Measurements from ENCODE around the gene RMND5B. TPM values are rescaled to one million over a fixed set of nuclear protein-coding genes. Genes with fewer than 3 reads are reported as not detected.

The RMND5B gene
- total RNA-seq, 1 experiment from 2014 or later = 30.3 TPM

DNA sequence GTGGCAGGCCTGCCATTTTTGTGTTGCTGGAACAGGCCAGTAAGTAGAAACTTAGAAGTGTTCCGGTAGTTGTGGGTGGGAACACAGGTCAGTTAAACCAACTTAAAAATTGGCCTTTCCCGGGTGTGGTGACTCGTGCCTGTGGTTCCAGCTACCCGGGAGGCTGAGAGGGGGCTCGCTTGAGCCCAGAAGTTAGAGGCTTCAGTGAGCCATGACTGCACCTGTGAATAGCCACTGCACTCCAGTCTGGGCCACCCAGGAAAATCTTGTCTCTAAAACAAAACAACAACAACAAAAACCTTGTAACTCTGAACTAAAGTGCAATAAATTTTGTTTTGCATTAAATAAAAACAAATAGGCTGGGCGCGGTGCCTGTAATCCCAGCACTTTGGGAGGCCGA lies 24.3 kb downstream of the RMND5B start:
- no TSS peak for BruUV-seq (replicated peaks)
- Histone ChIP-seq H3F3A (ENCODE audit: insufficient read depth, low read depth) (peaks cover 16% of the 10 kb centered on the region; the same call in 1 of the 2 replicates), H2AFZ (no peak overlapping the region), H3K9me3 (ENCODE audit: insufficient read depth, low read depth) (no peaks in the 10 kb centered on the region), H3K36me3 (ENCODE audit: low read depth) (peaks cover 10% of the 10 kb centered on the region; the same call in 1 of the 2 replicates), H3K4me2 (no peak overlapping the region), H3K4me3 (no peak overlapping the region), H3K9me2 (ENCODE audit: insufficient read depth) (no peaks in the 10 kb centered on the region), H3K79me2 (ENCODE audit: low read depth) (peaks cover 19% of the 10 kb centered on the region), H3K27me3 (ENCODE audit: insufficient read depth, low read depth) (no peaks in the 10 kb centered on the region), H3K4me1 (replicated peaks; ENCODE audit: insufficient read depth) (peaks cover 8% of the 10 kb centered on the region), H3K27ac (no peak overlapping the region), H4K20me1 (ENCODE audit: insufficient read depth) (0 out of 2 replicates have a peak, but pooled peaks cover 5% of the 10 kb centered on the region)
- DNase-seq = no peak
- ChIA-PET CTCF (interaction anchor here (2.2 kb wide), 1 partner anchor 77 kb away, joined by 5 read pairs; no protein-coding TSS in a partner anchor), POLR2A (ENCODE audit: unreplicated experiment) (no interaction called here)
- TF ChIP-seq, protein P1, sequence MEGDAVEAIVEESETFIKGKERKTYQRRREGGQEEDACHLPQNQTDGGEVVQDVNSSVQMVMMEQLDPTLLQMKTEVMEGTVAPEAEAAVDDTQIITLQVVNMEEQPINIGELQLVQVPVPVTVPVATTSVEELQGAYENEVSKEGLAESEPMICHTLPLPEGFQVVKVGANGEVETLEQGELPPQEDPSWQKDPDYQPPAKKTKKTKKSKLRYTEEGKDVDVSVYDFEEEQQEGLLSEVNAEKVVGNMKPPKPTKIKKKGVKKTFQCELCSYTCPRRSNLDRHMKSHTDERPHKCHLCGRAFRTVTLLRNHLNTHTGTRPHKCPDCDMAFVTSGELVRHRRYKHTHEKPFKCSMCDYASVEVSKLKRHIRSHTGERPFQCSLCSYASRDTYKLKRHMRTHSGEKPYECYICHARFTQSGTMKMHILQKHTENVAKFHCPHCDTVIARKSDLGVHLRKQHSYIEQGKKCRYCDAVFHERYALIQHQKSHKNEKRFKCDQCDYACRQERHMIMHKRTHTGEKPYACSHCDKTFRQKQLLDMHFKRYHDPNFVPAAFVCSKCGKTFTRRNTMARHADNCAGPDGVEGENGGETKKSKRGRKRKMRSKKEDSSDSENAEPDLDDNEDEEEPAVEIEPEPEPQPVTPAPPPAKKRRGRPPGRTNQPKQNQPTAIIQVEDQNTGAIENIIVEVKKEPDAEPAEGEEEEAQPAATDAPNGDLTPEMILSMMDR (conservative IDR thresholded peaks at IDR 0.05) = no peak
- TF ChIP-seq EZH2 (IDR thresholded peaks at IDR 0.05; ENCODE audit: low read depth) = no peak
- intact Hi-C loops (cut with micrococcal nuclease; ENCODE audit: unreplicated experiment) = no loop called here

DNA sequence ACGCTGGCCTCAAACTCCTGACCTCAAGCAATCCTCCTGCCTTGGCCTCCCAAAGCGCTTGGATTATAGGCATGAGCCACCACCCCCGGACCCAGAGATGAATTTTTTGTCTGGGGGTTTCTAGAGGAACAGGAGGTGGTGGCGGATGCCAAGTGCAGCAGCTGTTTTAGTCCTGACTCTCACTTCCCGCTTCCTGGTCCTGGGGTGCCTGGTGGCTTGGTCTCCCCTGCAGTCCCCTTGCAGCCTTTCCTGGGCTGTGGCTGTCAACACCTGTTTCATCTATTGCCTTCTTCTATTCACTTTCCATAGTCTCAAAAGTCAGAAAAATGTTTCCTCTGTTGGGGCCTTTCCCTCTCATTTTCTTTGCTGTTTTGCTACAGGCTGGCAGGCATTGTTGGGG lies 29.4 kb downstream of the RMND5B start:
- intact Hi-C loops (cut with micrococcal nuclease; ENCODE audit: unreplicated experiment) = loop anchor here (5.0 to 10.0 kb wide), 2 partner anchors 42 to 555 kb away; partner anchors contain the start of genes B4GALT7 and HNRNPAB
- H3F3A ChIP-seq (ENCODE audit: insufficient read depth, low read depth) = no peaks in the 10 kb centered on the region
- BruUV-seq (replicated peaks) = no TSS peak
- H3K27ac ChIP-seq = no peak overlapping the region
- H3K9me2 ChIP-seq (ENCODE audit: insufficient read depth) = no peaks in the 10 kb centered on the region
- no peak overlapping the region for H2AFZ ChIP-seq
- ChIA-PET CTCF (no interaction called here), POLR2A (ENCODE audit: unreplicated experiment) (no interaction called here)
- H4K20me1 ChIP-seq (ENCODE audit: insufficient read depth) = no peaks in the 10 kb centered on the region
- no peaks in the 10 kb centered on the region for H3K36me3 ChIP-seq (ENCODE audit: low read depth)
- no peaks in the 10 kb centered on the region for H3K9me3 ChIP-seq (ENCODE audit: insufficient read depth, low read depth)
- no peak overlapping the region for H3K4me2 ChIP-seq
- H3K79me2 ChIP-seq (ENCODE audit: low read depth) = no peaks in the 10 kb centered on the region
- no peak for DNase-seq
- TF ChIP-seq, protein P1 (conservative IDR thresholded peaks at IDR 0.05) = no peak
- no peak for TF ChIP-seq EZH2 (IDR thresholded peaks at IDR 0.05; ENCODE audit: low read depth)
- no peaks in the 10 kb centered on the region; the same call in 1 of the 2 replicates for H3K27me3 ChIP-seq (ENCODE audit: insufficient read depth, low read depth)
- no peaks in the 10 kb centered on the region for H3K4me1 ChIP-seq (replicated peaks; ENCODE audit: insufficient read depth)
- H3K4me3 ChIP-seq = no peak overlapping the region

DNA sequence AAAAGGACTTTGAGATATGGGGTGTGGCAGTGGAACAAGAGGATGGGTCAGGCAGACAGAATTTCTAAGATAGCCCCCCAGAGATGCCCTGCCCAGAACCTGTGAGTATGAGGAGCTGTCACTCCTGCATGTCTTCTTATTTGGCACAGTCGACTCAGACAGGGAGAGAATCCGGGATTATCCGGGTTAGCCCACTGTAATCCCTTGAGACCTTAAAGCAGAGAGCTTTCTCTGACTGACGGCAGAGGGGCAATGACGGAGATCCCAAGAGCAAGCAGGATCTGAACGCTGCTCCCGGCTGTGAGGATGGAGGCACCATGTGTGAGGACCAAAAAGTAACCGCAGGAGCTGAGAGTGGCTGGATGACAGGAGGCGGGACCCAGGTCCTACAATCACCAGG lies 31.7 kb downstream of the RMND5B start:
- no peak for DNase-seq
- intact Hi-C loops (cut with micrococcal nuclease; ENCODE audit: unreplicated experiment) = loop anchor here (5.0 to 10.0 kb wide), 2 partner anchors 40 to 558 kb away; partner anchors contain the start of genes B4GALT7 and HNRNPAB

More for the DNA sequence above, 31.7 kb downstream of the RMND5B start:
- Histone ChIP-seq H3K4me1 (replicated peaks; ENCODE audit: insufficient read depth) (no peaks in the 10 kb centered on the region), H4K20me1 (ENCODE audit: insufficient read depth) (no peaks in the 10 kb centered on the region), H2AFZ (no peak overlapping the region), H3K27me3 (ENCODE audit: insufficient read depth, low read depth) (no peaks in the 10 kb centered on the region; the same call in 1 of the 2 replicates), H3K4me2 (no peak overlapping the region), H3K36me3 (ENCODE audit: low read depth) (no peaks in the 10 kb centered on the region), H3K27ac (no peak overlapping the region), H3K9me3 (ENCODE audit: insufficient read depth, low read depth) (no peaks in the 10 kb centered on the region), H3K4me3 (no peak overlapping the region), H3K9me2 (ENCODE audit: insufficient read depth) (no peaks in the 10 kb centered on the region), H3F3A (ENCODE audit: insufficient read depth, low read depth) (no peaks in the 10 kb centered on the region), H3K79me2 (ENCODE audit: low read depth) (no peaks in the 10 kb centered on the region)
- ChIA-PET POLR2A (ENCODE audit: unreplicated experiment) (no interaction called here), CTCF (interaction anchor here (1.6 kb wide), 1 partner anchor 9 kb away, joined by 4 read pairs; the partner anchor contains the start of gene NHP2)
- no TSS peak for BruUV-seq (replicated peaks)
- no peak for TF ChIP-seq EZH2 (IDR thresholded peaks at IDR 0.05; ENCODE audit: low read depth)
- TF ChIP-seq, protein P1 (conservative IDR thresholded peaks at IDR 0.05) = no peak

Measured in PC-9 (cell line).